HEK293T (cell line): Measurements from ENCODE around the gene SLC66A2.

Experiments
- CTCF ChIA-PET: fragments of 350-600 bp; formaldehyde crosslinking; extraction: SDS; loops from one replicate; lab custom pipeline; 2021; ENCODE audit warnings: antibody characterized with exemption, inconsistent platforms; lab: Yijun Ruan, JAX
- POLR2A ChIA-PET: fragments of 350-600 bp; formaldehyde crosslinking; extraction: SDS; loops from one replicate; lab custom pipeline; 2020; ENCODE audit warnings: antibody characterized with exemption, inconsistent platforms; lab: Yijun Ruan, JAX
- DNase-seq: peaks from one replicate; pipeline ENCODE4 v3.0.0; 2012; ENCODE audit warnings: mixed read lengths; ENCODE audit errors: extremely low spot score
- ARNT ChIP-seq: fragments of 450-650 bp; IDR thresholded peaks from 2 replicates; pipeline ENCODE4 v1.6.1; 2017; ENCODE audit warnings: mild to moderate bottlenecking
- BHLHE40 ChIP-seq: fragments of 450-650 bp; IDR thresholded peaks from 2 replicates; pipeline ENCODE4 v1.6.1; 2016; ENCODE audit warnings: mild to moderate bottlenecking, moderate library complexity, borderline replicate concordance
- CTBP1 ChIP-seq: fragments of 450-650 bp; IDR thresholded peaks from 2 replicates; pipeline ENCODE4 v1.6.1; 2016; ENCODE audit warnings: borderline replicate concordance
- ELF4 ChIP-seq: fragments of 450-650 bp; IDR thresholded peaks from 2 replicates; pipeline ENCODE4 v1.6.1; 2017; ENCODE audit warnings: antibody characterized with exemption
- FOXA1 ChIP-seq: fragments of 450-650 bp; IDR thresholded peaks from 2 replicates; pipeline ENCODE4 v1.6.1; 2016; ENCODE audit warnings: mild to moderate bottlenecking
- FOXK2 ChIP-seq: fragments of 450-650 bp; IDR thresholded peaks from 2 replicates; pipeline ENCODE4 v1.6.1; 2016; ENCODE audit warnings: mild to moderate bottlenecking
- FOXM1 ChIP-seq: fragments of 450-650 bp; IDR thresholded peaks from 2 replicates; pipeline ENCODE4 v1.6.1; 2017; ENCODE audit warnings: mild to moderate bottlenecking, borderline replicate concordance
- HDGF ChIP-seq: fragments of 450-650 bp; IDR thresholded peaks from 2 replicates; pipeline ENCODE4 v1.6.1; 2017; ENCODE audit warnings: antibody characterized with exemption, borderline replicate concordance
- L3MBTL2 ChIP-seq: fragments of 450-650 bp; conservative IDR thresholded peaks from 2 replicates; pipeline ENCODE4 v1.6.1; 2016; ENCODE audit warnings: mild to moderate bottlenecking
- LEF1 ChIP-seq: fragments of 450-650 bp; IDR thresholded peaks from 2 replicates; pipeline ENCODE4 v1.6.1; 2017; ENCODE audit warnings: mild to moderate bottlenecking, borderline replicate concordance
- NFRKB ChIP-seq: fragments of 450-650 bp; IDR thresholded peaks from 2 replicates; pipeline ENCODE4 v1.6.1; 2016; ENCODE audit warnings: mild to moderate bottlenecking, moderate library complexity
- SP1 ChIP-seq: fragments of 450-650 bp; IDR thresholded peaks from 2 replicates; pipeline ENCODE4 v1.6.1; 2017
- SUZ12 ChIP-seq: fragments of 450-650 bp; IDR thresholded peaks from 2 replicates; pipeline ENCODE4 v1.6.1; 2016; ENCODE audit warnings: mild to moderate bottlenecking
- TARDBP ChIP-seq: fragments of 450-650 bp; IDR thresholded peaks from 2 replicates; pipeline ENCODE4 v1.6.1; 2016
- ZNF384 ChIP-seq: fragments of 450-650 bp; IDR thresholded peaks from 2 replicates; pipeline ENCODE4 v1.6.1; 2016
- TF ChIP-seq, protein P1 (sequence below): fragments of 450-650 bp; IDR thresholded peaks from 2 replicates; pipeline ENCODE4 v1.6.1; 2016

Gene SLC66A2

DNA sequence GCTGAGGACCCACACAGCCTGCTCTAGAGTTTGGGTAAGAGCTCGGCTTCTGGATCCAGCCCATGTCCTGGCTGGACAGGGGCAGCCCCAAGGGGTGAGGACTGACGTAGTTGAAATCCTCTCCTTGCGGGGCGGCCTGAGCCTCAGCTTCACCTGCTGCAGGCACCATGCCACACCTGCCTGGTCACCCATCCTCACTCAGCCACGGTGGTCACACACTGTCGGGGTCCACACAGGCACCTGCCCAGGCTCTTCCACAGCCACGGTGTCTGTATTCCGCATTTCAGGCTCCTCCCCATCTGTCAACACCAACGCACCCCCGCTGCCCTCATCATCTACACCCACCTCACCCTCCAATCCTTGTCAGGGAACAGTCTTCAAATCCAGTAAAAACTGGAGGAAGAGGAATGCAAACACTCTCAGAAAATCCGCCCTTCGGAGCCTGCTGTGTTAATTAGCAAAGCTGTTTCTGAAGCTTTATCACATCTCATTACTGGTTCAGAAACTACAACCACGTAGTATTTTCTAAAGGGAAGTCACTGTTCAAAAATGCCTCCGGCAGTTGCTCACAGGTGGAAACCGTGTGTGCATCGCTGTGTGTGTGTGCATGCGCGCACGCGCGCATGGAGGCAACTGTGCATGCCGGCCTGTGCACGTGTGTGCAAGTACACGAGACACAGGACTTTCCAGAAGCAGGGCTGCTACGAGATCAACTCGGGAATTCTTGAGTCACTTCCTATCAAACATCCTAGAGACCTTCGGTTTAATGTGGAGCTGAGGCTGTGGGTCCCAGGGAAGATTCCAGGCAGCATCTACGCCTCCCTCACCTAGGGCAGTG lies 38.2 kb downstream of the SLC66A2 start:
- ChIA-PET CTCF (no interaction called here), POLR2A (no interaction called here)
- DNase-seq, result no peak
- TF ChIP-seq CTBP1 (no peak), HDGF (no peak), ZNF384 (no peak), FOXK2 (no peak), LEF1 (no peak), L3MBTL2 (no peak), SUZ12 (no peak), BHLHE40 (no peak), FOXM1 (no peak), FOXA1 (no peak), SP1 (no peak), ARNT (no peak), ELF4 (no peak), NFRKB (no peak), TARDBP (no peak)
- TF ChIP-seq, protein P1, sequence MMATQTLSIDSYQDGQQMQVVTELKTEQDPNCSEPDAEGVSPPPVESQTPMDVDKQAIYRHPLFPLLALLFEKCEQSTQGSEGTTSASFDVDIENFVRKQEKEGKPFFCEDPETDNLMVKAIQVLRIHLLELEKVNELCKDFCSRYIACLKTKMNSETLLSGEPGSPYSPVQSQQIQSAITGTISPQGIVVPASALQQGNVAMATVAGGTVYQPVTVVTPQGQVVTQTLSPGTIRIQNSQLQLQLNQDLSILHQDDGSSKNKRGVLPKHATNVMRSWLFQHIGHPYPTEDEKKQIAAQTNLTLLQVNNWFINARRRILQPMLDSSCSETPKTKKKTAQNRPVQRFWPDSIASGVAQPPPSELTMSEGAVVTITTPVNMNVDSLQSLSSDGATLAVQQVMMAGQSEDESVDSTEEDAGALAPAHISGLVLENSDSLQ, result no peak

DNA sequence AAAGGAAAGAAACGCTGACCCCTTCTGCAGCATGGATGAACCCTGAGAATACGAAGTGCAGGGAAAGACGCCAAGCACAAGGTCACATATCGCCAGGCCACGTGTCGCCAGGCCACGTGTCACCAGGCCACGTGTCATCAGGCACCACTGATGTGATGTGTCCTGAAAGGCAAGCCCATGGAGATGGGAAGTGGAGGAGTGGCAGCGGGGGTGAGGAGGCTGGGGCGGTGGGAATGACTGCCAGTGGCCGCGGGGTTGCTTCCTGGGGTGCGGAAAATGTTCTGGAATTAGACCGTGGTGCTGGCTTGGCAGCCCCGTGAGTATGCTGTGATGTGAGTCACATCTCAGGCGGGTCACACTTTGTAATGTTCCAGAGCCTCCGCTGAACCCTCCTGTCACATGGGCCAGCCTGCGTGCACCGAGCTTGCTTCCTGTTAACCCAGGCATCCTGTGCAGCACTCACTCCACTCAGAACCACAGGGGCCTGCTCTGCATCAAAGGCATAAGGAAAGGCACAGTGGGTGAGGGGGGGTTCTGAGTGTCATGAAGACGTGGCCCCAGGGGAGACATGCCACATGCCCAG lies 39.0 kb downstream of the SLC66A2 start:
- ChIA-PET POLR2A (no interaction called here), CTCF (no interaction called here)
- no peak for DNase-seq
- no peak for TF ChIP-seq HDGF
- no peak for TF ChIP-seq FOXA1
- TF ChIP-seq LEF1, result no peak

DNA sequence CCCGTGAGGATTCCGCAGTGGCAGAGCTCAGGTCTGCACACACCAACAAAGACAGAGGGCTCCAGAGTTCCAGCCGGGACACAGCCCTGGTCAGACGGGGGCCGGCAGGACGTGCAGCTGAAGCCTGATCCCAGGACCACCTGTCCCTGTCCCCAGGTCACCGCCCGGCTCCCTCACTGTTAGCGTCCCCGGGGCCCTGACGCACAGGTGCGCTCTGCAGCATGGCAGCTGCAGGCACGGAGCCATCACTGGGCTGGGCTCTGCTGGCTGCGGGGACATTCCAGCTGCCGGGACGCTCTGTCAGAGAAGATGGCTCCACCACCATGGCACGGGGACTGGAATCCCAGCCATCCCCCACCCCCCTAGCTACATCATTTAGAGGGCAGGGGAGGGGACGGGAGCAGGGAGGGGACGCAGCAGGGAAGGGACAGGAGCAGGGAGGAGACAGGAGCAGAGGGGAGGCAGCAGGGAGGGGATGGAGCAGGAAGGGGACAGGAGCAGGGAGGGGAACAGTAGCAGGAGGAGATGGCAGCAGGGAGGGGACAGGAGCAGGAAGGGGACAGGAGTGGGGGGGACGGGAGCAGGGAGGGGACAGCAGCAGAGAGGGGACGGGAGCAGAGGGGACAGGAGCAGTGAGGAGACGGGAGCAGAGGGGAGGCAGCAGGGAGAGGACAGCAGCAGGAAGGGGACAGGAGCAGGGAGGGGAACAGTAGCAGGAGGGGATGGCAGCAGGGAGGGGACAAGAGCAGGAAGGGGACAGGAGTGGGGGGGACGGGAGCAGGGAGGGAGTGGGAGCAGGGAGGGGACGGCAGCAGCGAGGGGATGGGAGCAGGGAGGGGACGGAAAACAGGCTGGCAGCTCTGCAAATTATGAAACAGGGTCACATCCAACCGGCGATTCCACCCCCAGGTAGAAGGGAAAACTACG lies 39.8 kb downstream of the SLC66A2 start:
- no peak for DNase-seq
- CTCF ChIA-PET, result no interaction called here
- TF ChIP-seq L3MBTL2 (no peak), BHLHE40 (no peak), FOXA1 (no peak), SUZ12 (no peak), LEF1 (no peak), ZNF384 (no peak), FOXK2 (no peak), TARDBP (no peak), ARNT (no peak), HDGF (no peak), ELF4 (no peak), NFRKB (no peak), CTBP1 (no peak), FOXM1 (no peak), SP1 (no peak)
- TF ChIP-seq, protein P1, result no peak
- POLR2A ChIA-PET, result no interaction called here

DNA sequence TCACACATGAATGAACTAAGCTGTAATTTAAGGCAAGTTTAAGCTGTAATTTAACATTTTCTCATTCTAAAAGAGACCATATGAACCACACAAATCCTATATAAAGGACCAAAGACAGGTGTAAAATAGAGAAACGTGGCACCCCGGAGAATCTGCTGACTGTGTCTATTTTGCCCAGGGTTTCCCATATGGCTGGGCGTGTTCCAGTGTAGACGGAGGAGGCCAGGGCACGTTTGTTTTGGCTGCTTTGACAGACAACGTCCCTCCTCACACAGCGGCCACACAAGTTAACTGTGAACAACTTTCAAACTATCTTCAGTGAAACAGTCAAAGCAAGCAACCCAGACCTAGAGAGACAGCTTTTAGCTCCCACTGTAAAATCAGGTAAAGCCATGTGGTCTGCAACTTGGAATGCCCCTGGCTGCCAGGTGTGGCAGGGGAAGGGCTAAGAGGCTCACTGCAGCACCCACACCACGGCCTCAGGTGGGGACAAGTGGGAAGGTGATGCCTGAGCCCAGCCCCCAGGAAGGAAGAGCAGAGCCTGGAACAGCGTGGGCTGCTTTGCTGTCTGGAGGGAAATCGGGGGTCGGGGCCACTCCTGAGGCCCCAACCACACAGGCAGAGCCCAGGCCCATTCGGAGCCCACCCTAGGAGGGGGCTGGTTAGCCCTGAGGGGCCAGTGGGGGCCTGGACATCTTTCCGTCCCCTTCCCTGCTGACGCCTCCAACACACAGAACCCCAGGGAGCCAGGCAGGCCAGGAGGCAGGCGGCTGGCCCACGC lies 40.7 kb downstream of the SLC66A2 start:
- ChIA-PET POLR2A (no interaction called here), CTCF (no interaction called here)
- DNase-seq, result no peak
- TF ChIP-seq ZNF384 (no peak), BHLHE40 (no peak), FOXA1 (no peak), SUZ12 (no peak), HDGF (no peak), LEF1 (no peak)

DNA sequence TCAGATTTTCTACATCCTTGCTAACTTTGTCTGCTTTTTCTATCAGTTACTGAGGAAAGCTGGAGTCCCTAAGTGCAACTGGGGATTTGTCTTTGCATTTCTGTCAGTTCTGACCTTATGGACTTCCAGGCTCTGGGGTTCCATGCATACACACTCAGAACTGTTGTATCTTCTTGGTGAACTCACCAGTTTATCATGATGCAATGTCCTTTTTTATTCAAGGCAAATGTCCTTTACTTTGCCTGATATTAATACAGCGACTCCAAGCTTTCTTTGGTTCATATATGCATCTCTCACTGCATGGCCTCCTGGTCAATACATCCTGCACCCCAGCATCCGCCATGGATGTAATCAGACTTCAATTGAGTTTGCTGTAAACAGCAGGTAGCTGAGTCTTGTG lies 44.7 kb downstream of the SLC66A2 start:
- ChIA-PET CTCF (no interaction called here), POLR2A (no interaction called here)
- TF ChIP-seq SUZ12 (no peak), TARDBP (no peak), L3MBTL2 (no peak), BHLHE40 (no peak), NFRKB (no peak), FOXK2 (no peak), CTBP1 (no peak), HDGF (no peak), FOXM1 (no peak), ELF4 (no peak), LEF1 (no peak), SP1 (no peak), ZNF384 (no peak), ARNT (no peak), FOXA1 (no peak)
- TF ChIP-seq, protein P1, result no peak
- DNase-seq, result no peak
